ENCODE results near the gene ANKRD42.

- TF ChIP-seq CTCF (conservative IDR thresholded peaks at IDR 0.05) (no peak), EZH2 (IDR thresholded peaks at IDR 0.05; ENCODE audit: low read depth) (no peak)
Observed at GRCh38 chr11:83158965-83159901, 34.3 kb upstream of the ANKRD42 start.

Data from PC-9 (cell line).